Ishikawa (cell line): ENCODE results near the gene CABP5.

Experiments
- CEBPB ChIP-seq: IDR thresholded peaks from 2 replicates; pipeline ENCODE4 v1.6.1; 2012
- CREB1 ChIP-seq: IDR thresholded peaks from 2 replicates; pipeline ENCODE4 v1.6.1; 2012; ENCODE audit warnings: low read depth
- EP300 ChIP-seq: IDR thresholded peaks from 2 replicates; pipeline ENCODE4 v1.6.1; 2012; ENCODE audit warnings: borderline replicate concordance
- MAX ChIP-seq: IDR thresholded peaks from 2 replicates; pipeline ENCODE4 v1.6.1; 2012
- NFIC ChIP-seq: IDR thresholded peaks from 2 replicates; pipeline ENCODE4 v1.6.1; 2012
- RAD21 ChIP-seq: IDR thresholded peaks from 2 replicates; pipeline ENCODE4 v1.6.1; 2012; ENCODE audit warnings: low read depth
- TAF1 ChIP-seq: IDR thresholded peaks from 2 replicates; pipeline ENCODE4 v1.6.1; 2012; ENCODE audit warnings: low read depth, mild to moderate bottlenecking
- TCF12 ChIP-seq: IDR thresholded peaks from 2 replicates; pipeline ENCODE4 v1.6.1; 2012; ENCODE audit warnings: low read depth
- YY1 ChIP-seq: IDR thresholded peaks from 2 replicates; pipeline ENCODE4 v1.6.1; 2012; ENCODE audit warnings: low read depth
- ZBTB7A ChIP-seq: IDR thresholded peaks from 2 replicates; pipeline ENCODE4 v1.6.1; 2012; ENCODE audit warnings: low read depth
- TF ChIP-seq, protein P1 (sequence below): IDR thresholded peaks from 2 replicates; pipeline ENCODE4 v1.6.1; 2012; ENCODE audit warnings: low read depth, mild to moderate bottlenecking

DNA sequence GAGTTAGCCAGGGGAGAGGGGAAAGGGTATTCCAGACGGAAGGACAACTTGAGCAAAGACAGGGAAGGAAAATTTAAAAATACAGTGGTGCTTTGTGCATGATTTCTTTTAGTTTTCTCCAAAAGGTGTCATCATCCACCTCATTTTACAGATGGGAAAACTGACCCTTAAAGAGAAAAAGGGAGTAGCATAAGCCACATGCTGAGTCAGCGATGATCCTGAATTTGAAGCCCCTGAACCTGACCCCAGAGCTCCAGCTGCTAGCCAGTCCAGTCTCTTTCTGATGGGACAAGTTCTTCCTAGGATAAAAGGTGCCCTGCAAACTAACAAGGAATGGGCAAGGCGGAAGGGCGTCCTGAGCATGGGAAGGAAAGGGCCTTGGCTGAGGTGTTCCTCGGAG is 10.3 kb downstream of the CABP5 start:
- TF ChIP-seq TAF1 (no peak), MAX (no peak), RAD21 (no peak), EP300 (no peak), YY1 (no peak), ZBTB7A (no peak), TCF12 (no peak), CEBPB (no peak), NFIC (no peak), CREB1 (no peak)
- TF ChIP-seq, protein P1, sequence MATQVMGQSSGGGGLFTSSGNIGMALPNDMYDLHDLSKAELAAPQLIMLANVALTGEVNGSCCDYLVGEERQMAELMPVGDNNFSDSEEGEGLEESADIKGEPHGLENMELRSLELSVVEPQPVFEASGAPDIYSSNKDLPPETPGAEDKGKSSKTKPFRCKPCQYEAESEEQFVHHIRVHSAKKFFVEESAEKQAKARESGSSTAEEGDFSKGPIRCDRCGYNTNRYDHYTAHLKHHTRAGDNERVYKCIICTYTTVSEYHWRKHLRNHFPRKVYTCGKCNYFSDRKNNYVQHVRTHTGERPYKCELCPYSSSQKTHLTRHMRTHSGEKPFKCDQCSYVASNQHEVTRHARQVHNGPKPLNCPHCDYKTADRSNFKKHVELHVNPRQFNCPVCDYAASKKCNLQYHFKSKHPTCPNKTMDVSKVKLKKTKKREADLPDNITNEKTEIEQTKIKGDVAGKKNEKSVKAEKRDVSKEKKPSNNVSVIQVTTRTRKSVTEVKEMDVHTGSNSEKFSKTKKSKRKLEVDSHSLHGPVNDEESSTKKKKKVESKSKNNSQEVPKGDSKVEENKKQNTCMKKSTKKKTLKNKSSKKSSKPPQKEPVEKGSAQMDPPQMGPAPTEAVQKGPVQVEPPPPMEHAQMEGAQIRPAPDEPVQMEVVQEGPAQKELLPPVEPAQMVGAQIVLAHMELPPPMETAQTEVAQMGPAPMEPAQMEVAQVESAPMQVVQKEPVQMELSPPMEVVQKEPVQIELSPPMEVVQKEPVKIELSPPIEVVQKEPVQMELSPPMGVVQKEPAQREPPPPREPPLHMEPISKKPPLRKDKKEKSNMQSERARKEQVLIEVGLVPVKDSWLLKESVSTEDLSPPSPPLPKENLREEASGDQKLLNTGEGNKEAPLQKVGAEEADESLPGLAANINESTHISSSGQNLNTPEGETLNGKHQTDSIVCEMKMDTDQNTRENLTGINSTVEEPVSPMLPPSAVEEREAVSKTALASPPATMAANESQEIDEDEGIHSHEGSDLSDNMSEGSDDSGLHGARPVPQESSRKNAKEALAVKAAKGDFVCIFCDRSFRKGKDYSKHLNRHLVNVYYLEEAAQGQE, result no peak
